Liver (tissue), 9 donors: ENCODE measurements around the gene PTPRD. TPM values are rescaled to one million over a fixed set of nuclear protein-coding genes. Genes with fewer than 3 reads are reported as not detected.

Source experiments
- DNase-seq: peaks from one replicate; pipeline ENCODE4 v3.0.0-alpha.2; 2017; ENCODE audit warnings: low spot score
- H3K27ac ChIP-seq, 2 donors: one replicate each; pipeline ENCODE4 v1.7.0; 2013; ENCODE audit warnings: inconsistent platforms in 2 of 2, low read length in 2 of 2, control low read depth in 1 of 2, low read depth in 1 of 2, mild to moderate bottlenecking in 1 of 2
- H3K27me3 ChIP-seq, 4 donors: one replicate each; pipeline versions ENCODE4 v1.6.1 to v1.7.0; 2013; ENCODE audit warnings: low read length in 3 of 4, inconsistent platforms in 1 of 4, mild to moderate bottlenecking in 1 of 4, moderate library complexity in 1 of 4; ENCODE audit not compliant: control insufficient read depth in 4 of 4, insufficient read depth in 4 of 4
- H3K36me3 ChIP-seq, 4 donors: one replicate each; pipeline versions ENCODE4 v1.6.1 to v1.7.0; 2013; ENCODE audit warnings: low read length in 3 of 4, mild to moderate bottlenecking in 3 of 4, low read depth in 1 of 4, moderate library complexity in 1 of 4; ENCODE audit not compliant: control insufficient read depth in 4 of 4, insufficient read depth in 3 of 4
- H3K4me1 ChIP-seq, 4 donors: one replicate each; pipeline versions ENCODE4 v1.6.1 to v1.7.0; 2013; ENCODE audit warnings: low read length in 3 of 4, mild to moderate bottlenecking in 3 of 4, moderate library complexity in 1 of 4; ENCODE audit not compliant: control insufficient read depth in 4 of 4, insufficient read depth in 4 of 4
- H3K4me3 ChIP-seq, 3 donors: one replicate each; pipeline versions ENCODE4 v1.6.1 to v1.7.0; 2013; ENCODE audit warnings: low read length in 3 of 3, control low read depth in 1 of 3, low read depth in 1 of 3, mild to moderate bottlenecking in 1 of 3
- H3K9ac ChIP-seq, 2 donors: one replicate each; pipeline ENCODE4 v1.7.0; 2013; ENCODE audit warnings: low read length in 2 of 2, mild to moderate bottlenecking in 2 of 2, moderate library complexity in 2 of 2, control low read depth in 1 of 2, low read depth in 1 of 2
- H3K9me3 ChIP-seq, 4 donors: one replicate each; pipeline versions ENCODE4 v1.6.1 to v1.7.0; 2013; ENCODE audit warnings: low read length in 3 of 4; ENCODE audit not compliant: control insufficient read depth in 4 of 4
- ATF3 ChIP-seq: IDR thresholded peaks from 2 replicates; pipeline ENCODE4 v1.6.1; 2016; ENCODE audit warnings: antibody characterized with exemption
- CTCF ChIP-seq: fragments of 150-350 bp; IDR thresholded peaks from 2 replicates; pipeline ENCODE4 v1.5.1; 2017; ENCODE audit warnings: improper control_type of control experiment, low read depth, low read length; ENCODE audit not compliant: missing input control
- EGR1 ChIP-seq, 2 donors: IDR thresholded peaks; 2 replicates each; pipeline ENCODE4 v1.6.1; 2016 to 2018; ENCODE audit warnings: antibody characterized with exemption in 2 of 2, low read depth in 2 of 2
- FOXA1 ChIP-seq: IDR thresholded peaks from 2 replicates; pipeline ENCODE4 v1.6.1; 2016; ENCODE audit warnings: antibody characterized with exemption
- FOXA2 ChIP-seq: IDR thresholded peaks from 2 replicates; pipeline ENCODE4 v1.6.1; 2016; ENCODE audit warnings: antibody characterized with exemption
- GABPA ChIP-seq, 2 donors: IDR thresholded peaks in 1 of 2; conservative IDR thresholded peaks in 1 of 2; 2 replicates each; pipeline ENCODE4 v1.6.1; 2016; ENCODE audit warnings: antibody characterized with exemption in 2 of 2, mild to moderate bottlenecking in 1 of 2, moderate library complexity in 1 of 2
- HNF4A ChIP-seq, 2 donors: conservative IDR thresholded peaks; 2 replicates each; pipeline ENCODE4 v1.6.1; 2016; ENCODE audit warnings: antibody characterized with exemption in 2 of 2, mild to moderate bottlenecking in 2 of 2
- HNF4G ChIP-seq: IDR thresholded peaks from 2 replicates; pipeline ENCODE4 v1.6.1; 2016; ENCODE audit warnings: antibody characterized with exemption
- JUND ChIP-seq, 2 donors: IDR thresholded peaks; 2 replicates each; pipeline ENCODE4 v1.6.1; 2016; ENCODE audit warnings: antibody characterized with exemption in 2 of 2
- MAX ChIP-seq: IDR thresholded peaks from 2 replicates; pipeline ENCODE4 v1.6.1; 2016; ENCODE audit warnings: antibody characterized with exemption
- NR2F2 ChIP-seq: IDR thresholded peaks from 2 replicates; pipeline ENCODE4 v1.6.1; 2016; ENCODE audit warnings: antibody characterized with exemption
- RAD21 ChIP-seq, 2 donors: IDR thresholded peaks; 2 replicates each; pipeline ENCODE4 v1.6.1; 2016; ENCODE audit warnings: antibody characterized with exemption in 2 of 2, mild to moderate bottlenecking in 2 of 2
- REST ChIP-seq: IDR thresholded peaks from 2 replicates; pipeline ENCODE4 v1.6.1; 2016; ENCODE audit warnings: antibody characterized with exemption, mild to moderate bottlenecking
- RXRA ChIP-seq, 2 donors: IDR thresholded peaks; 2 replicates each; pipeline ENCODE4 v1.6.1; 2017 to 2018; ENCODE audit warnings: antibody characterized with exemption in 2 of 2, mild to moderate bottlenecking in 1 of 2
- SP1 ChIP-seq: IDR thresholded peaks from 2 replicates; pipeline ENCODE4 v1.6.1; 2018; ENCODE audit warnings: antibody characterized with exemption, mild to moderate bottlenecking
- TAF1 ChIP-seq: conservative IDR thresholded peaks from 2 replicates; pipeline ENCODE4 v1.6.1; 2016; ENCODE audit warnings: antibody characterized with exemption, mild to moderate bottlenecking
- YY1 ChIP-seq: IDR thresholded peaks from 2 replicates; pipeline ENCODE4 v1.6.1; 2016; ENCODE audit warnings: antibody characterized with exemption, mild to moderate bottlenecking
- ZBTB33 ChIP-seq: IDR thresholded peaks from 2 replicates; pipeline ENCODE4 v1.6.1; 2016; ENCODE audit warnings: antibody characterized with exemption
- WGBS: extraction: QIAGEN DNeasy Blood & Tissue Kit; methylation state at CpG from one replicate; pipeline ENCODE4 v1.1.7; 2013; 5-methylcytosine and 5-hydroxymethylcytosine counted together
- polyA plus RNA-seq, 2 donors: library from polyadenylated mRNA; stranded (reverse) in 1 of 2; unstranded in 1 of 2; fragments of 200-250 nt in 1 of 2; fragments of >200 nt in 1 of 2; fragmentation: Nextera tagmentation in 1 of 2; extraction: Ambion mirVana in 1 of 2; gene quantifications; one replicate each; pipeline versions ENCODE4 v1.2.1 to v1.2.3, GENCODE V29; 2013 to 2015
- total RNA-seq, 2 donors: library from RNA; depleted of rRNA; stranded (reverse); fragments of >200 nt; gene quantifications; one replicate each; pipeline ENCODE4 v1.2.3, GENCODE V29; 2014
- donor health status: healthy.
- donor health status: healthy.
- donor health status: healthy.
- donor health status: healthy.
- donor health status: healthy.

Gene PTPRD
- total and polyA plus RNA-seq, 4 donors, result 0.78 to 34.2 (median 4.7) TPM

- no peak for TF ChIP-seq REST
- no peak for TF ChIP-seq GABPA (IDR thresholded peaks at IDR 0.05 in 1 of 2, conservative IDR thresholded peaks at IDR 0.05 in 1 of 2)
These were observed 2274.7 kb downstream of the PTPRD start (continued) for GRCh38 chr9:8337834-8338766.

GRCh38 chr9:8332871-8333270 is 2279.9 kb downstream of the PTPRD start:
- TF ChIP-seq ZBTB33 (no peak), GABPA (IDR thresholded peaks at IDR 0.05 in 1 of 2, conservative IDR thresholded peaks at IDR 0.05 in 1 of 2) (no peak), TAF1 (no peak), FOXA1 (no peak), ATF3 (no peak), JUND (IDR thresholded peaks at IDR 0.05) (no peak), YY1 (no peak), REST (no peak), RAD21 (IDR thresholded peaks at IDR 0.05) (no peak), NR2F2 (no peak), MAX (no peak), SP1 (no peak), CTCF (no peak), HNF4A (conservative IDR thresholded peaks at IDR 0.05) (no peak), FOXA2 (no peak), RXRA (IDR thresholded peaks at IDR 0.05) (no peak), HNF4G (no peak), EGR1 (IDR thresholded peaks at IDR 0.05; ENCODE audit: low read depth in 2 of 2) (no peak)
- H3K9ac ChIP-seq, result no peak overlapping the region
- H3K4me3 ChIP-seq, result no peak overlapping the region
- no peak overlapping the region for H3K27ac ChIP-seq
- H3K4me1 ChIP-seq, result peaks cover 0 to 4% (median under 1%) of the 10 kb centered on the region in 4 donors
- WGBS, result 91% methylated on average over 2 of the region's 2 CpGs
- DNase-seq, result no peak
- H3K27me3 ChIP-seq, result no peaks in the 10 kb centered on the region
- no peaks in the 10 kb centered on the region for H3K9me3 ChIP-seq
- H3K36me3 ChIP-seq, result no peaks in the 10 kb centered on the region
